GM19035 (cell line): ENCODE results near the gene ZFYVE9.

Source experiments
- ATAC-seq: cut with Tn5 transposase; IDR thresholded peaks from one replicate; pipeline ENCODE4 v1.9.1; 2021; ENCODE audit not compliant: unreplicated experiment

ZFYVE9 gene

DNA sequence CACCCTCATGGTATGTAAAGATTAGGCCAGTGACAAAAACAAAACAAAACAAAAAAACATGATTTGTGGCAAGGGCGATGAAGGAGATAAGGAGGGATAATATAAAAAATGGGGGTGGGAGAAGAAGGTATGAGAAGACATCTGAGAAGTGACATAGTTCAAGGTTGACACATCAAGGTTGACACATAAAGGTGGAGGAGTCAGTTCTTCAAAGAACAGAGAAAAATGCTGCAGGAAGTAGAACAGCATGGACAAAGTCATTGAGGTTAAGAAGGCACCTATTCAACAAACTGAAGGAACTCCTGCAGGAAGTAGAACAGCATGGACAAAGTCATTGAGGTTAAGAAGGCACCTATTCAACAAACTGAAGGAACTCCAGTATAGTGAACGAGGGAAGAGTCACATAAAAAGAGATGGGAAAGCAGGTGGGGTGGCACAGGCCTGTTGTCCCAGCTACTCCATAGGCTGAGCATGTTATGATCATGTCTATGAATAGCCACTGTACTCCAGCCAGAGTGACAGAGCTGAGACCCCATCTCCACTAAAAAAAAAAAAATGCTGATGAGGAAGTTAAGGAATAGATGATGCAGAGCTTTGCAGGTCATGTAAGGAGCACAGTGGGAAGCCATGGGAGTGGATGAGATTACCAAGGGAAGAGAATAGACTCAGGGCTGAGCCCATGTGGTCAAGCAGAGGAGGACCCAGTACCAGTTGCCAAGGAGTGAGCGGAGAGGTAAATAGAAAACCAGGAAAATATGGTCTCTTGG lies 101.5 kb downstream of the ZFYVE9 start:
- ATAC-seq, result no peak

DNA sequence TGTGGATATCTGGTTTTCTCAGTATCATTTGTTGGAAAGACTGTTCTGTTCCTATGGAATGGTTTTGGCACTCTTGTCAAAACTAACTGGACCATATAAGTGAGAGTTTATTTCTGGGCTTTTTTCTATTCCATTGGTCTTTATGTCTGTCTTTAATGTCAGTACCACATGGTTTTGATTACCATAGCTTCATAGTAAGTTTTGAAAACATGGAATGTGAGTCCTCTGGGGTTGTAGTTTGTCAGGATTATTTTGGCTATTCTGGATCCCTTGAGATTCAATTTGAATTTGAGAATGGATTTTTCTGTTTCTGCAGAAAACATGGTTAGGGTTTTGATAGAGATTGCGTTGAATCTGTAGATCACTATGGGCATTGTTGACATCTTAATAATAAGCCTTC lies 107.9 kb downstream of the ZFYVE9 start:
- no peak for ATAC-seq

DNA sequence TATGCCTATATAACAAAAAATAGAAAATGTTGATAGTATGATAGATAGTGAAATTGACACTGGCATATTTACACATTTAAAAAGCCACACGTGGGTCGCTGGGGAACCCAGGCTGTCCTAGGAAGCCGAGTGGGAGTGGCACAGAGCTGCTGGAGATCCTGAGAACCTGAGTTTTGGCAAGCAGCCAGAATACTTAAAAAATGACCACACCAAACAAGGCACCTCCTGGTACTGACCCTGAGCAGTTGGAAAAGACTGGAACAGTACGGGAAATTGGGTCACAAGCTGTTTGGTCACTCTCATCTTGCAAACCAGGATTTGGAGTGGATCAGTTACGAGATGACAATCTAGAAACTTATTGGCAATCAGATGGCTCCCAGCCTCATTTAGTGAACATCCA lies 111.5 kb downstream of the ZFYVE9 start:
- no peak for ATAC-seq

DNA sequence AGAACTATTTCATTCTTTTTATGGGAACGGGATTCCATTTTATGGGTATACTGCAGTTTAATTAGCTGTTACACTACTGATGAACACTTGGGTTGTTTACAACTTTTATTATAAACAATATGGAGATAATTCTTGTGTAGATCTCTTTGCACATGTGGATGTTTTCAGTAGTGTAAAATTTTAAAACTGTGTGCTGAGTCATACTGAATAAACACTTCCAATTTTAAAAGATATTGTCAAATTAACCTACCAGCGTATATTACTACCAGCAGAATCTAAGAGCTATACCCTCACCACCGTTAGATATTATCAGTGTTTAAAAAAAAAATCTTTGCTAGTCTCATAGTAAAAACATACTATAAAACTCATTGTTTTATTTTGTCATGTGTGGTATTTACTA lies 118.0 kb downstream of the ZFYVE9 start:
- no peak for ATAC-seq

DNA sequence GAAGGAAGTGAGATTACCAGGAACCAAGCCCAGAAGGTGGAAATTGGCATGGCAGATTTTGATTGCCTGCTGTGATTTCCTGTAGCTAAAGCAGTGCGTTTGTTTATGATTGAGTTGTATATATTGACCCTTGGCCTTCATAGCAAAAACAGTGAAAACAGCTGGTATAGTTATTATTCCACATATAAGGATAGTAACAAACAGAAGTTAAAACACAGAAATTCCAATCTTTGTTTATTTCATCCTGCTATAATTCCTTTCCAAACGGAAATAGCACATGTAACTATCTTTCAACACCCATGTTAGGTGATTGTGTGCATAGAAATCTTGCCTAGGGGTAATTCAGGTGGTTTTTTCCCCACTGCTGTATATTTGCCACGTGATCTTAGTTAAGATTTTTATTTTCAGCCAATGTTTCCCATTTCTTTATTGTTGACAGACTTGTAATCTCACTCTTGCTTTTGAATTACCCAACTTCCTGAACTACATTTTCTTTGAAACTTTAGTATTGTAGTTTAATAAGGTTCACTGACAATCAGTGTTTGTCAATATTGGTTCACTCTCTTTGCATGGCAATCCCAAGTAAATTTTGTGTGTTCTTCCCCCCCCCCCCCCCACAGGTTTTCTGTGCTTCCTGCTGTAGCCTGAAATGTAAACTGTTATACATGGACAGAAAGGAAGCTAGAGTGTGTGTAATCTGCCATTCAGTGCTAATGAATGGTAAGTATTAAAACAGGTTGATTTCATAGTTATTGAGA lies 121.4 kb downstream of the ZFYVE9 start:
- ATAC-seq, result no peak

DNA sequence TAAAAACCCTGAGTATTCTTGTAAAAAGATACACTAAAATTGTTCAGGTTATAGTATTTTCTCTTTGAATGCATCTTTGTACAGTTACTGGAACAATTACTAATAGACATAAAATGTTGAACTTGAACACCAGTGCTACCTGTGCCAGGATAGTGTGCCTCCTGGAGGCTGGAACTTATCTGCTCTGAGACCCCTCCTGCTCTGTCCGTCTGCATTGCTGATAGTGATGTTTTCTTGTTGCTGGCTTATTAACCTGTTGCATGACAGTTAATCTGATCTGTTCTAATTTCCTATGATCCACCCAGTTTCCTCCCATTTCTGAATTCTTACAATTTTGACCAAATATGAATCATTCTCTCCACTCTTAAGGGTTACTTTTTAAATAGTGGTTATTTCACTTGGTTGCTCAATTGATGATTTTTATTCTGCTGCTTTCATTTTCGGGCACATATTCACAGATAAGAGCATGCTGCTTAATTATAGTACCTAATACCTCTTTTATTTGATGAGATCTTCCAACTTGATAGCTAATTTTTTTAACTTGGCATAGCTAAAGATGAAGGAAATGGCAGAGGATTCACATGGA lies 122.7 kb downstream of the ZFYVE9 start:
- ATAC-seq, result no peak

DNA sequence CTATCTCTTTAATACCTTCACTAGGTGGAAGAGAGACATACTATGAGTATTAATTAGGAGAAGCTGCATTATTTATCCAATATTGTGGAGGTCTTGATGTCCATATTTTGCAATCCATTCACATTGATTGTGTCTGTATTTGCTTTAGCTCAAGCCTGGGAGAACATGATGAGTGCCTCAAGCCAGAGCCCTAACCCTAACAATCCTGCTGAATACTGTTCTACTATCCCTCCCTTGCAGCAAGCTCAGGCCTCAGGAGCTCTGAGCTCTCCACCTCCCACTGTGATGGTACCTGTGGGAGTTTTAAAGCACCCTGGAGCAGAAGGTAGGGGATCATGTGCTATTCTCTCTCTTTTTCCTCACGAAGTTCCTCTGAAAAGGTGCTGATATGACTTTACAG lies 124.6 kb downstream of the ZFYVE9 start:
- ATAC-seq, result no peak

DNA sequence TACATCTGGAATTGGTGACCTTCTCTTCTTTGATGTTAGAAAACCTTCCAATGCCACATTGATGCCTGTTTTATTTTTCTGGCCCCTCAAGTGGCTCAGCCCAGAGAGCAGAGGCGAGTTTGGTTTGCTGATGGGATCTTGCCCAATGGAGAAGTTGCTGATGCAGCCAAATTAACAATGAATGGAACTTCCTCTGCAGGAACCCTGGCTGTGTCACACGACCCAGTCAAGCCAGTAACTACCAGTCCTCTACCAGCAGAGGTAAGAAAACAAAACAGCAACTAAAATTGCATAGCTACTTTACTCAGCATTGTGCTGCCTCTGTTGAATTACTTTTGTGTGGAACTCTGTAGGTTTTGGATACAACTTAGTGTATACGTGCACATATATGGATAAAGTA lies 126.5 kb downstream of the ZFYVE9 start:
- no peak for ATAC-seq

DNA sequence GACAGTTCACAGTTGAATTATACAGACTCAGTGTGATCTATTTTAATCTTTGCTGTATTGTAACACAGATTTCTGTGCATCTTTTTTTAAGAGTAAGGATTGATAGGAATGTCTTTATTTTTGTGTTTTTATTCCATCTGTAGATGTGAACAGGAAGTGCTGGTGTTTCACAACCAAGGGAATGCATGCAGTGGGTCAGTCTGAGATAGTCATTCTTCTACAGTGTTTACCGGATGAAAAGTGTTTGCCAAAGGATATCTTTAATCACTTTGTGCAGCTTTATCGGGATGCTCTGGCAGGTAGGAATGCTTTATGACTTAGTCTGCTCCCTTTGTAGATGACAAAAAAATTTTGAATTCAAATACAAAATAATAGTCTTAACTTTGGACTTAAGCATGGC lies 139.6 kb downstream of the ZFYVE9 start:
- no peak for ATAC-seq

DNA sequence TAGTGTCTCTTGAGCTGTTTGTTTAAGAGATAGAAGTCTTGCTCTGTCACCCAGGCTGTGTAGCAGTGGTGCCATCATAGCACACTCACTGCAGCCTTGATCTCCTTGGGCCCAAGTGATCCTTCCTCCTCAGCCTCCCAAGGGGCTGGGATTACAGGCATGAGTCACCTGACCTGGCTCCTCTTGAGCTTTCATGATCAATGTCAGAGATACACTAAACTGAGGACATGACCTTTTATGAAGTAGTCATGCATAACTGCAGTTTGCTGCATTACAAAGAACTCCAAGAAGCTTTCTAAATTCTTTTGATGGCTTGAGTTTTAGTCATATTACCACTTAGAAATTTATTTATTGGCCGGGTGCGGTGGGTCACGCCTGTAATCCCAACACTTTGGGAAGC lies 146.4 kb downstream of the ZFYVE9 start:
- no peak for ATAC-seq

DNA sequence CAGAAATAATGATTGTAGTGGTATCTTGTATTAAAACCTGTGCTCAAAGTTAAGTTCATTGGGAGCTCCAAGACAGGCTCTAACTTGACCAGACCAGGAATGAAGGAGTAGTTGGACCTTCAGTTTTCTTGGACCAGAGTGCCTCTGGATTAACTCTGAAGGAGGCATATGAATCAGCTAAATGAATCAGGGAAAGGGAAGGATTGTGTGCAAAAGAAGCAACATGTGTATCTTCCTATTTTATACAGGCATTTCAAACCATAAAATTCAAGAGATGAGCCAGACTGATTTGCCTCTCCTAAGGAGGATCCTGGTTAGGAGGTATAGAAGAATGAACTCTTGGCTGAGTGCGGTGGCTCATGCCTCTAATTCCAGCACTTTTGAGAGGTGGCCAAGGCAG lies 152.7 kb downstream of the ZFYVE9 start:
- ATAC-seq, result no peak

DNA sequence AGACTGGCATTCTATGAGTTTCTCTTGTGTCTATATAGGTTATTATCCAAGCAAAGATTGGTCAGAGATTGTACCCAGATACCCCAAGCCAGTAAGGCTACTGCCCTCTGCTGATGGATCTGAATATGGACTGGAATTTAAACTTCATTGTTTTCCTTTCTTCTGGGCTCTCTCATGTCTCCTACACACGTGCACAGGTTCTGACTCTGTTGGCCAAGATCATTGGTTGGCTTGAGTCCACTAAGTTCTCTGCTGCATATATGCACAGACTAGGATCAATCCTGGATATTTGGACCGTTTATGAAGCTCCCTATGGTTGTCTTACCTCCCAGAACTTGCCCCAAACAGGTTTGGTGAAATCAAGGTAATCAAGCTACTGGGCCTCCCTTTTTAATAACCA lies 154.5 kb downstream of the ZFYVE9 start:
- no peak for ATAC-seq

DNA sequence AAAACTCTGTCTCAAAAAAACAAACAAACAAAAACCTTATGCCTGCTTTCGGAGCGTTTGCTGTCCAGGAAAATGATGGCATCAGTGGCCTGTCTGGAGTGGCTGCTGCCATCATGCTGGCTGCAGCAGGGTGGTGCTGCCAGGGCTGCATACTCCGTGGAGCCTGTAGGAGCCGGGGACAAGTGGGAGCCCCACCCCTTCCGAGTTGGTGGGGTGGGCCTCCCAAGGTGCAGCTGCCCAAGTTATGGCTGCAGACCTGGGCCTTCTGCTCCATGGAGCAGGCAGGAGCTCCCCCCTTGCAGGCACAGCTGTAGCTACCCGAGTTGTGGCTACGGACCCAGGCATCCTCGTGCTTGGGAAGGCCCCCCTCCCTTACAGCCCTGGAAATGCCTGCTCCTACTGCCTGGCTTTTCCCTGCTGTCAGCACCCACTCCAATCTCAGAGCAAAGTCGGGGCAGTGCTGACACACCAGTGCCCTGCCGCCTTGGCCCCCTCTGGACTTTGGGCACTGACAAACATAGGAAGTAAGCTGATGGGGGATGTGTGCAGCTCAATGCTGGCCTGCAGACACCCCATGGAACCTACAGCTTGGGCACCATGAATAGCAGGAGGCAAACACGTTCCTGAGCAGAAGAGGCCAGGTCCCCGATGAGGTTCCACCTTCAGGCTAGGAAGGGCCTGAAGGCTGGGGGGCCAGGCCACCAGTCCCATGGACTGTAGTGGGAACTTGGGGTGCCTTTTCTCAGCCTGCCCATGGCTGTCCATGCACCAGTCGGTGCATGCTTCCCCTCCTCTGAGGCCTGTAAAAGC lies 163.7 kb downstream of the ZFYVE9 start:
- no peak for ATAC-seq

DNA sequence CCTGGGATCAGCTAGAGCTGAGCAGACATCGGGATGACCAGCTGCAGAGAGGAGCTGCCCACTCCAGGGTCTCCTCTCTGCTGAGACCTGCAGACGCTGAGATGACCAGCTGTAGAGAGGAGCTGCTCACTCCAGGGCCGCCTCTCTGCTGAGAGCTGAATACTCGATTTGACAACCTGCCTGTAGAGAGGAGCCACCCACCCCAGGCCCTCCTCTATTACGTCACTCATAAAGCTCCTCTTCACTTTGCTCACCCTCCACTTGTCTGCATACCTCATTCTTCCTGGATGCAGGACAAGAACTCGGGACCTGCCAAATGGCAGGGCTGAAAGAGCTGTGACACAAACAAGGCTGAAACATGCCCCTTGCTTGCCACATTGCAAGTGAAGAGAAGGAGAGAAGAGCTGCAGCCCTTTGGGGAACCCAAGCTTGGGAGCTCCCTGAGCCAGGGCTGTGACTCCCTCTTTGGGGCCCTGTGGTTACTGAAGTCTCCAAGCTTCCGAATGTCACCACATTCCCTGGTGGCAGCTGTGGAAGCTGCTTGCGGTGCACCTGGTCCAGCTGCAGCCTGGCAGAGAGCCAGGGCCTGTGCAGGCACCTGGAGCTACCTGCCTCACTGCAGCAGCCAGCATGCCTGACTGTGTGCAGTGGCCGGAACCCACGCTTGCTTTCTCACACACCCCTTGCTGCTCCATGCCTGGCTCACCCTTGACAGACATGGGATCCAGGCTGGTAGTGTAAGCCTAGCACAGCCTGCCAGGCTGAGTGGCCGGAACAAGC lies 164.5 kb downstream of the ZFYVE9 start:
- ATAC-seq, result no peak

DNA sequence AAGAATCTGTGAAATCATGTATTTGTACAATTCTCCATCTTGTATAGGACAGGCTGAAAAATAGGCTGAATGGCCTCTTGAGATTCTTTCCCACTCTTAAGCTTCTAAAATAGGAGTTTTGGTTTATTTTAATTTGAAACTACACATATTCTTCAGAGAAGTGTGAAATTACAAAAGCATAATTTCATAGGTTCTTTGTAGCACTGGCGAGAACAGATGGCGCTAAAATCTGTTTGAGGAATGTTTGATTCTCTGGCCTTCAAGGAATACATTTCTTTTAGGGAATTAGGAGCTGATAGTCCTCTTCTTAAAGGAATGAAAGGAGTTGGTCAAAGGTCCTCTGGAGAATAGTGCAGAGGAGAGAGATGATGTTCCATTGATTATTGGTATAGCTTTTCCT lies 179.2 kb downstream of the ZFYVE9 start:
- no peak for ATAC-seq

DNA sequence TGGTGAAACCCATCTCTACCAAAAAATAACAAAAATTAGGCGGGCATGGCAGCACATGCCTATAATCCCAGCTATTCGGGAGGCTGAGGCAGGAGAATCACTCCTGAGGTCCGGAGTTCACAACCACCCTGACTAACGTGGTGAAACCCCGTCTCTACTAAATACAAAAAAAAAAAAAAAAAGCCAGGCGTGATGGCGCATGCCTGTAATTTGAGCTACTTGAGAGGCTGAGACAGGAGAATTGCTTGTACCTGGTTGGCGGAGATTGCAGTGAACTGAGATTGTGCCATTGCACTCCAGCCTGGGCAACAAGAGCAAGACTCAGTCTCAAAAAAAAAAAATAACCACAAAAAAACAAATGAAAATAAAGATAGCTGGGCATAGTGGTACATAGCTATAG lies 181.8 kb downstream of the ZFYVE9 start:
- ATAC-seq, result no peak

DNA sequence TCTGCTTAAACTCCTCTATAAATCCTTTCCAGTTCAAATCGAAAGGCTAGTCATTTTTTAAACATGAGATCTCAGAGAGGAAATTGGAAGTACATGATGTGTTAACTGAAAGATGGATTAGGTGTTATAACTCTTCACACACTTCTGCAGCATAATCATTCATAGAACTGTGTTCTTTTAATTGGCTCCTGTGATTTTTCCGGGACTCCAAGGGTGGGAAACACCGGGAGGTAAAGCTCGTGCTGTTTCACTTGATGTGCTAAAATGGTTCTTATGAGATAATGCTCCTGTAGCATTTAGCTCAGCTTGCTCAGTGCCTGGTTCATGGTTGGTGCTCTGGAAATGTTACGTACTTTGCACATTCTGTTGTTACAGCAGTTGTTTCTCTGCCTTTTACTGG lies 183.9 kb downstream of the ZFYVE9 start:
- ATAC-seq, result no peak

DNA sequence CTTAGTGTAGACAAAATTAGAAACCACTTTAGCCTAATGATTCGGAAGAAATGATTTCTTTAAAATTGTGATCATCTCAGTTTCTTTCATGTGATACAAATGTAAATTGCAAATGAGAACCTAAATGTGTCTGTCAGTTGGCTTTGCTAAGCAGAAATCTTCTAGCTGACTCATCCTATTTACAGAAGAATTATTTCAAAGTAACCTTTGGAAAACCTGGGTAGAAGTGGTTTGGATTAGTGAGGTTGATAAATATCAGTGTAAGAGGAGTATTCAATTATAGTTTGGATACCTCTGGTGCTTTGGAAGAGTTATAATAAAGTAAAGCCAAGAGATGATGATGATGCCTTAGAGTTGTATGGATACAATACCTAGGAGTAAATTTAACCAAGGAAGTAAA lies 186.7 kb downstream of the ZFYVE9 start:
- no peak for ATAC-seq

DNA sequence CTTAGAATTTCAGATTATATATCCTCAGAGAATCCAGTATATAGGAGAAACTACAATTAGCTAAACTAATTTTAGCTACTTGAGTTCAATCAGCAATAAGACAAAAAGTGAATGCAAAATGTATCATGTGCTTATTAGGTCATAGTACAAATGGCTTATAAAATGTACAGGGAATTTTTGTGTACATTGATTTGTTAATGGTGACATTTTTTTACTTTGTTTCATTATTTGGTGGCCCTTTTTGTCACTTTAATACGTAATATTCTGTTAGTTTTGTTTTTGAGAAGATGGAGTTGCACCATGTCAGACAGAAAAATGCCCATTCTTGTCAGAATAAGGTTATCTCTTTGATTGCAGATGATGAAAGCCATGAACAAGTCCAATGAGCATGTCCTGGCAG lies 190.5 kb downstream of the ZFYVE9 start:
- no peak for ATAC-seq

DNA sequence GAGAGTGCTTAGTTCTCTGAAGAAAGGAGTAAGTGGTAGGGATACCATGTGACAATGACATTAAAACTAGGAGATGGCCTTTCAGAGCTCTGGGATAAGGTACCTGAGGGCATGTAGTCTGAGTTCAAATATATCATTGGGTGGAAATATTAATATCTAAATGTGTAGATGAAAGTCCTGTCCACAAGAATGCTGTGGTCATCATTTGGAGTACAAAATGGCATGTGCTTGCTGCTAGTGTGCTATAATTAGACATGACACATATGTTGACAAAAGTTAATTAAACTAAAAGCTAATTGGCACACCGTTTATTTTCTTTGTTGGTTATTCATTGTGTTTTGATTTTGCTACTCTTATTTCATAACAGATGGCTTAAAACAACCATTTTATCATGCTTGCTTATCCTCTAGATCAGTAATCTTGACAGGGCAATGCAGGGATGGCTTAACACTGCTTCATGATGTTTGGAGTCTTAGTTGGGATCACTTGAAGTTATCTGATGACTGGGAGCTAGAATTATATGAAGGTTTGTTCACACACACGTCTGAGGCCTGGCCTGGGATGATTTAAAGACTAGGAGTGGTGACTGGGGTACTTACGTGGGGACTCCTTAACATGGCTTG lies 193.1 kb downstream of the ZFYVE9 start:
- no peak for ATAC-seq
